Liver (tissue), 3 donors: ENCODE results near the gene DET1.

Experiments used
- HNF4A ChIP-seq, 2 donors: conservative IDR thresholded peaks; 2 replicates each; pipeline ENCODE4 v1.6.1; 2016; ENCODE audit warnings: antibody characterized with exemption in 2 of 2, mild to moderate bottlenecking in 2 of 2
- JUND ChIP-seq, 2 donors: IDR thresholded peaks; 2 replicates each; pipeline ENCODE4 v1.6.1; 2016; ENCODE audit warnings: antibody characterized with exemption in 2 of 2
- RAD21 ChIP-seq, 2 donors: IDR thresholded peaks; 2 replicates each; pipeline ENCODE4 v1.6.1; 2016; ENCODE audit warnings: antibody characterized with exemption in 2 of 2, mild to moderate bottlenecking in 2 of 2
- RXRA ChIP-seq, 2 donors: IDR thresholded peaks; 2 replicates each; pipeline ENCODE4 v1.6.1; 2017 to 2018; ENCODE audit warnings: antibody characterized with exemption in 2 of 2, mild to moderate bottlenecking in 1 of 2
- SP1 ChIP-seq: IDR thresholded peaks from 2 replicates; pipeline ENCODE4 v1.6.1; 2018; ENCODE audit warnings: antibody characterized with exemption, mild to moderate bottlenecking
- TF ChIP-seq, protein P1 (sequence below): IDR thresholded peaks from 2 replicates; pipeline ENCODE4 v1.6.1; 2016; ENCODE audit warnings: antibody characterized with exemption, mild to moderate bottlenecking
- TF ChIP-seq, protein P2 (sequence below): IDR thresholded peaks from 2 replicates; pipeline ENCODE4 v1.6.1; 2016; ENCODE audit warnings: antibody characterized with exemption
- TF ChIP-seq, protein P3 (sequence below): fragments of 150-350 bp; IDR thresholded peaks from 2 replicates; pipeline ENCODE4 v1.5.1; 2017; ENCODE audit warnings: improper control_type of control experiment, low read depth, low read length; ENCODE audit not compliant: missing input control
- TF ChIP-seq, protein P4 (sequence below): IDR thresholded peaks from 2 replicates; pipeline ENCODE4 v1.6.1; 2016; ENCODE audit warnings: antibody characterized with exemption
- donor health status: healthy.
- donor health status: healthy.

DNA sequence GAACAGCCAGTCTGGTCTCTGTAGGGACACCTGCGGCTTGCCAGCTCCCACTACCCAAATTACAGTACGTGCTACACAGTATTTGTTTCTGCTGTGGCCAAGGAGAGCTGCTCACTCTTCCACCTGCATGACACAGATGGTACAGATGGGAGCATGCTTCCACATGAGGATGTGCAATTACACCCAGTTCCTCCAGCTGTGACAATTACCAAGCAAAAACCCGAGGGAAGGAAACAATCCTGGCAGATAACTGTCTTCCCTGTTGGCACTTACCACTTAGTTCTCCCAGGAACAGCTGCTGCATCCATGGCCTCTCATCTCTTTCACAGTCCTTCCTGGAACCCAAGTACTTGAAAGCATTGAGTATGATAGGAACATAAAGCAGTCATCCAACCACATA is 34.4 kb downstream of the DET1 start:
- TF ChIP-seq, protein P1, sequence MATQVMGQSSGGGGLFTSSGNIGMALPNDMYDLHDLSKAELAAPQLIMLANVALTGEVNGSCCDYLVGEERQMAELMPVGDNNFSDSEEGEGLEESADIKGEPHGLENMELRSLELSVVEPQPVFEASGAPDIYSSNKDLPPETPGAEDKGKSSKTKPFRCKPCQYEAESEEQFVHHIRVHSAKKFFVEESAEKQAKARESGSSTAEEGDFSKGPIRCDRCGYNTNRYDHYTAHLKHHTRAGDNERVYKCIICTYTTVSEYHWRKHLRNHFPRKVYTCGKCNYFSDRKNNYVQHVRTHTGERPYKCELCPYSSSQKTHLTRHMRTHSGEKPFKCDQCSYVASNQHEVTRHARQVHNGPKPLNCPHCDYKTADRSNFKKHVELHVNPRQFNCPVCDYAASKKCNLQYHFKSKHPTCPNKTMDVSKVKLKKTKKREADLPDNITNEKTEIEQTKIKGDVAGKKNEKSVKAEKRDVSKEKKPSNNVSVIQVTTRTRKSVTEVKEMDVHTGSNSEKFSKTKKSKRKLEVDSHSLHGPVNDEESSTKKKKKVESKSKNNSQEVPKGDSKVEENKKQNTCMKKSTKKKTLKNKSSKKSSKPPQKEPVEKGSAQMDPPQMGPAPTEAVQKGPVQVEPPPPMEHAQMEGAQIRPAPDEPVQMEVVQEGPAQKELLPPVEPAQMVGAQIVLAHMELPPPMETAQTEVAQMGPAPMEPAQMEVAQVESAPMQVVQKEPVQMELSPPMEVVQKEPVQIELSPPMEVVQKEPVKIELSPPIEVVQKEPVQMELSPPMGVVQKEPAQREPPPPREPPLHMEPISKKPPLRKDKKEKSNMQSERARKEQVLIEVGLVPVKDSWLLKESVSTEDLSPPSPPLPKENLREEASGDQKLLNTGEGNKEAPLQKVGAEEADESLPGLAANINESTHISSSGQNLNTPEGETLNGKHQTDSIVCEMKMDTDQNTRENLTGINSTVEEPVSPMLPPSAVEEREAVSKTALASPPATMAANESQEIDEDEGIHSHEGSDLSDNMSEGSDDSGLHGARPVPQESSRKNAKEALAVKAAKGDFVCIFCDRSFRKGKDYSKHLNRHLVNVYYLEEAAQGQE: no peak
- TF ChIP-seq, protein P2, sequence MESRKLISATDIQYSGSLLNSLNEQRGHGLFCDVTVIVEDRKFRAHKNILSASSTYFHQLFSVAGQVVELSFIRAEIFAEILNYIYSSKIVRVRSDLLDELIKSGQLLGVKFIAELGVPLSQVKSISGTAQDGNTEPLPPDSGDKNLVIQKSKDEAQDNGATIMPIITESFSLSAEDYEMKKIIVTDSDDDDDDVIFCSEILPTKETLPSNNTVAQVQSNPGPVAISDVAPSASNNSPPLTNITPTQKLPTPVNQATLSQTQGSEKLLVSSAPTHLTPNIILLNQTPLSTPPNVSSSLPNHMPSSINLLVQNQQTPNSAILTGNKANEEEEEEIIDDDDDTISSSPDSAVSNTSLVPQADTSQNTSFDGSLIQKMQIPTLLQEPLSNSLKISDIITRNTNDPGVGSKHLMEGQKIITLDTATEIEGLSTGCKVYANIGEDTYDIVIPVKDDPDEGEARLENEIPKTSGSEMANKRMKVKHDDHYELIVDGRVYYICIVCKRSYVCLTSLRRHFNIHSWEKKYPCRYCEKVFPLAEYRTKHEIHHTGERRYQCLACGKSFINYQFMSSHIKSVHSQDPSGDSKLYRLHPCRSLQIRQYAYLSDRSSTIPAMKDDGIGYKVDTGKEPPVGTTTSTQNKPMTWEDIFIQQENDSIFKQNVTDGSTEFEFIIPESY: no peak
- TF ChIP-seq RXRA (IDR thresholded peaks at IDR 0.05) (no peak), SP1 (no peak), JUND (IDR thresholded peaks at IDR 0.05) (no peak), RAD21 (IDR thresholded peaks at IDR 0.05) (no peak), HNF4A (conservative IDR thresholded peaks at IDR 0.05) (no peak)
- TF ChIP-seq, protein P3, sequence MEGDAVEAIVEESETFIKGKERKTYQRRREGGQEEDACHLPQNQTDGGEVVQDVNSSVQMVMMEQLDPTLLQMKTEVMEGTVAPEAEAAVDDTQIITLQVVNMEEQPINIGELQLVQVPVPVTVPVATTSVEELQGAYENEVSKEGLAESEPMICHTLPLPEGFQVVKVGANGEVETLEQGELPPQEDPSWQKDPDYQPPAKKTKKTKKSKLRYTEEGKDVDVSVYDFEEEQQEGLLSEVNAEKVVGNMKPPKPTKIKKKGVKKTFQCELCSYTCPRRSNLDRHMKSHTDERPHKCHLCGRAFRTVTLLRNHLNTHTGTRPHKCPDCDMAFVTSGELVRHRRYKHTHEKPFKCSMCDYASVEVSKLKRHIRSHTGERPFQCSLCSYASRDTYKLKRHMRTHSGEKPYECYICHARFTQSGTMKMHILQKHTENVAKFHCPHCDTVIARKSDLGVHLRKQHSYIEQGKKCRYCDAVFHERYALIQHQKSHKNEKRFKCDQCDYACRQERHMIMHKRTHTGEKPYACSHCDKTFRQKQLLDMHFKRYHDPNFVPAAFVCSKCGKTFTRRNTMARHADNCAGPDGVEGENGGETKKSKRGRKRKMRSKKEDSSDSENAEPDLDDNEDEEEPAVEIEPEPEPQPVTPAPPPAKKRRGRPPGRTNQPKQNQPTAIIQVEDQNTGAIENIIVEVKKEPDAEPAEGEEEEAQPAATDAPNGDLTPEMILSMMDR: no peak
- TF ChIP-seq, protein P4, sequence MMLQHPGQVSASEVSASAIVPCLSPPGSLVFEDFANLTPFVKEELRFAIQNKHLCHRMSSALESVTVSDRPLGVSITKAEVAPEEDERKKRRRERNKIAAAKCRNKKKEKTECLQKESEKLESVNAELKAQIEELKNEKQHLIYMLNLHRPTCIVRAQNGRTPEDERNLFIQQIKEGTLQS: no peak
